ENCODE data around the gene TMEM183A.
A peak's percentile ranks its signal among the peaks of the same experiment; 100 is the strongest.

The TMEM183A gene

DNA sequence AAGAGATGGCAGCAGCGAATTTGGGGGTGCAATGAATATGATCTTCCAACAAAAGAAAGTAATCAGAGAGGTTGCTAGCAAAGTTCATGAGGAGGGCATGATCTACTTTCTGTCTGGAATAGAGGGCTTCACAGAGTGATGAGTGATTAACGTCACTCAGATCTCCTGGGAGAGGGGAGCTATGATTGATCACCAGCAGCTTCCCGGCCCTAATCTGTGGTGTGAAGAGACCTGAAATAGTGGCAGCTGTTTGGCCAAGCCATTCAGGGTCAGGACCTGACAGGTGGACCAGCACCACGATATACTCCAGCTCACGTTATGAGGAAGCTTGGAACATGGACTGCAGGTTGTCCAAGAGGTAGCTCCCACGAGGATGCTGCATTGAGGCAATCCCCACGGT, 19.9 kb upstream of the TMEM183A start:
- in situ Hi-C loops (cut with HindIII; ENCODE audit: low sequenced_read_pairs), result no loop called here
- TF ChIP-seq CTCF (IDR thresholded peaks at IDR 0.05; ENCODE audit: low read depth, low read length), result no peak
- no peak for DNase-seq (ENCODE audit: low read depth, low spot score)
- no peak overlapping the region for H3K4me3 ChIP-seq (ENCODE audit: low read depth, low read length)

DNA sequence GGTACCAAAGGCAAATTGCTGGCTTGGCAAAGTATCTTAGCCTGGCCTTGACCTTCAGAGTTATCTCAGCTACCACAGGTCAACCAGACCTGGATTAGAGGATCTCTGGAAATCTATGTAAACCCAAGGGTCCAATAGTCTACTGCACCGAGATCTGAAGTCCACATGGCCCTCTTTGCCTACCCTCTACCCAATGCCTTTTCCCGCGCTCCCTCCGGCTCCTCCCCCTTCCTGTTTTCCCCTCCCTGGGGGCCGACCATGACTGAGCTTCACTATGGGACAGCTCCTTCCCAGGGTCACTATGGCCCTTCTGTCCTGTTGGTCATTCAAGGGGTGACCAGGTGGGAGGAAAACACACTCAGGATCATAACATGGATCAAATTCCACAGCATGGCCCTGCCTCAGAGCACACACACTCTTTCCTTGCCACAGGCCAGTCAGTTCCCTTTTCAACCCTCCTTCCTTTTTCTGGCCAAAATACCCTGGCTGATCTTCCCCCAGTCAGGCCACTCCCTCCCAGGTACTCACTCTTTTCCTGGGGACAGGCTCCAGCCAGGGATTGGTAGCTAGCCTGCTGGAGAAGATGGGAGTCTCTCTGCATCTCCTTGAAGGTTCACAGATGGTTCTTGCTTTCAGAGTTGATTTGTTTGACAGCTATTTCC, 19.1 kb upstream of the TMEM183A start:
- no peak for TF ChIP-seq CTCF (IDR thresholded peaks at IDR 0.05; ENCODE audit: low read depth, low read length)

GRCh38 chr1:202989879-202990278, 17.3 kb upstream of the TMEM183A start:
- in situ Hi-C loops (cut with HindIII; ENCODE audit: low sequenced_read_pairs), result no loop called here
- TF ChIP-seq CTCF (IDR thresholded peaks at IDR 0.05; ENCODE audit: low read depth, low read length), result no peak
- DNase-seq (ENCODE audit: low read depth, low spot score), result no peak
- no peak overlapping the region for H3K4me3 ChIP-seq (ENCODE audit: low read depth, low read length)

More for the DNA sequence above, 19.1 kb upstream of the TMEM183A start:
- H3K4me3 ChIP-seq (ENCODE audit: low read depth, low read length), result no peak overlapping the region
- in situ Hi-C loops (cut with HindIII; ENCODE audit: low sequenced_read_pairs), result no loop called here
- no peak for DNase-seq (ENCODE audit: low read depth, low spot score)

- no peak for TF ChIP-seq CTCF (IDR thresholded peaks at IDR 0.05; ENCODE audit: low read depth, low read length)
- no peak for DNase-seq (ENCODE audit: low read depth, low spot score)
- no peak overlapping the region for H3K4me3 ChIP-seq (ENCODE audit: low read depth, low read length)
- in situ Hi-C loops (cut with HindIII; ENCODE audit: low sequenced_read_pairs), result no loop called here
Observed at GRCh38 chr1:202991112-202991511, 16.1 kb upstream of the TMEM183A start.

GRCh38 chr1:202994756-202995155, 12.4 kb upstream of the TMEM183A start:
- TF ChIP-seq CTCF (IDR thresholded peaks at IDR 0.05; ENCODE audit: low read depth, low read length), result no peak
- no peak overlapping the region for H3K4me3 ChIP-seq (ENCODE audit: low read depth, low read length)
- DNase-seq (ENCODE audit: low read depth, low spot score), result no peak
- in situ Hi-C loops (cut with HindIII; ENCODE audit: low sequenced_read_pairs), result no loop called here

GRCh38 chr1:202998836-202999750, 8.1 kb upstream of the TMEM183A start:
- in situ Hi-C loops (cut with HindIII; ENCODE audit: low sequenced_read_pairs), result no loop called here
- no peak overlapping the region for H3K4me3 ChIP-seq (ENCODE audit: low read depth, low read length)
- peak; percentile 73 for TF ChIP-seq CTCF (IDR thresholded peaks at IDR 0.05; ENCODE audit: low read depth, low read length)
- DNase-seq (ENCODE audit: low read depth, low spot score), result peak; percentile 63
